Testis (tissue), 2 donors: ENCODE results near the gene ZC3H12D.

Experiments
- POLR2A ChIP-seq: fragments of 450-650 bp; IDR thresholded peaks from one replicate; pipeline ENCODE4 v1.6.1; 2017; ENCODE audit warnings: antibody characterized with exemption, mild to moderate bottlenecking, moderate library complexity
- TF ChIP-seq, protein P1 (sequence below), 3 experiments: fragments of 450-650 bp in 2 of 3; fragments of 200-600 bp in 1 of 3; sonication (generic) in 1 of 3; IDR thresholded peaks; one replicate each; pipeline ENCODE4 v1.5.1; 2016 to 2019; ENCODE audit warnings: antibody characterized with exemption in 3 of 3, mild to moderate bottlenecking in 2 of 3, moderate library complexity in 1 of 3

DNA sequence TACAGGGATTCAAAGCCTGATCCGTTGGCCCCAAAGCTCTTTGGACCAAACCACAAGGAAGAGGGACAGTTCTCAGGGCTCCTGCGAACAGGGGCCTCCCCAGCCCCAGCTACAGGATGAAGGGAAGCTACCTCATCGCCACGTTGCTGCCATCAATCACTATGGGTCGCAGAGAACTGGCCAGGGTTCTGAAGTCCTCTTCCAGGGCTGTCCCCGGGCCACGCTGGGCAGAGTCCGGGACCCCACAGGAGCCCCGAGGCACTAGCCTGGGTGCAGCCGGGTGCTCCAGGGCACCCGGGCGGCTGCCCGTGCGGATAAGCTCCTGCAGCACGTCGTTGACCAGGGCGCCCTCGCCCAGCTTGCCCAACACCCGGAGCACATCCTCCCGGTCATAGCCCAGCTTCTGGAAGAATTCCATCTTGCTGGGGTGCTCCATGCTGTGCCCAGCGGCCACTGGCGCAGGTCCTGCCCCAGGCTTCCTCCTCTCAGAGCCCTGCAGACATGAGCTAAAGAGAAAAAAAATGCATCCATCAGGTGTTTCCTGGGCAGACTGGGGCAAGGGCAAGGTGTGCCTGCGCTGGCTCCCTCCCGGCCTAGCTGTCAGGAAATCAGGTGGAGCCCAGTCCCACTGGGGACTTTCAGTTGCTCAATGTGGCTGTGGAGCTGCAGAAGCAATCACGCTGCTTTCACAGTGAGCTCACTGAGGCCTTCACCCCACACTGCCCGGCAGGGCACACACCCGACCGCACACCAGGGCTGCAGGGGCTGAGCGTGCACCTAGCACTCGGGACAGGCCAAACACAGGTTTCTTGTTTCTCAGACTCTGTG, 10.5 kb downstream of the ZC3H12D start:
- TF ChIP-seq, protein P1, sequence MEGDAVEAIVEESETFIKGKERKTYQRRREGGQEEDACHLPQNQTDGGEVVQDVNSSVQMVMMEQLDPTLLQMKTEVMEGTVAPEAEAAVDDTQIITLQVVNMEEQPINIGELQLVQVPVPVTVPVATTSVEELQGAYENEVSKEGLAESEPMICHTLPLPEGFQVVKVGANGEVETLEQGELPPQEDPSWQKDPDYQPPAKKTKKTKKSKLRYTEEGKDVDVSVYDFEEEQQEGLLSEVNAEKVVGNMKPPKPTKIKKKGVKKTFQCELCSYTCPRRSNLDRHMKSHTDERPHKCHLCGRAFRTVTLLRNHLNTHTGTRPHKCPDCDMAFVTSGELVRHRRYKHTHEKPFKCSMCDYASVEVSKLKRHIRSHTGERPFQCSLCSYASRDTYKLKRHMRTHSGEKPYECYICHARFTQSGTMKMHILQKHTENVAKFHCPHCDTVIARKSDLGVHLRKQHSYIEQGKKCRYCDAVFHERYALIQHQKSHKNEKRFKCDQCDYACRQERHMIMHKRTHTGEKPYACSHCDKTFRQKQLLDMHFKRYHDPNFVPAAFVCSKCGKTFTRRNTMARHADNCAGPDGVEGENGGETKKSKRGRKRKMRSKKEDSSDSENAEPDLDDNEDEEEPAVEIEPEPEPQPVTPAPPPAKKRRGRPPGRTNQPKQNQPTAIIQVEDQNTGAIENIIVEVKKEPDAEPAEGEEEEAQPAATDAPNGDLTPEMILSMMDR (IDR thresholded peaks at IDR 0.05): no peak
- TF ChIP-seq POLR2A: no peak
